Stimulated activated CD8-positive, alpha-beta memory T cell treated with anti-CD3 and anti-CD28 coated beads, Interleukin-4, amount 100 ng/mL, for 4 hours (primary cell): Measurements from ENCODE around the gene PVALEF.

Experiments
- DNase-seq, 2 donors: peaks; one replicate each; pipeline ENCODE4 v3.0.0-alpha.2; 2020; ENCODE audit warnings: low read depth in 2 of 2, low spot score in 1 of 2

The PVALEF gene

GRCh38 chr17:81165246-81166032 is at the start of gene PVALEF:
TSS of gene PVALEF (plus strand) at chr17:81165507. CDS start at chr17:81181227, 15,720 bp downstream.
- no peak for DNase-seq

GRCh38 chr17:81115749-81116464 is 49.4 kb upstream of the PVALEF start:
- no peak for DNase-seq

- DNase-seq: no peak
These were observed 48.6 kb upstream of the PVALEF start for GRCh38 chr17:81116704-81117103.

GRCh38 chr17:81117672-81118198 is 47.6 kb upstream of the PVALEF start:
- no peak for DNase-seq

- DNase-seq: no peak
These were observed 46.7 kb upstream of the PVALEF start for GRCh38 chr17:81118308-81119221.

GRCh38 chr17:81119223-81120148 is 45.8 kb upstream of the PVALEF start:
- DNase-seq: peak; percentile 53 to 65

- DNase-seq: no peak
These were observed 45.2 kb upstream of the PVALEF start for GRCh38 chr17:81120149-81120484.

GRCh38 chr17:81120695-81121621 is 44.3 kb upstream of the PVALEF start:
- no peak for DNase-seq

- DNase-seq: no peak
These were observed 43.2 kb upstream of the PVALEF start for GRCh38 chr17:81121841-81122733.

- DNase-seq: no peak
These were observed 42.0 kb upstream of the PVALEF start for GRCh38 chr17:81123052-81124048.

- no peak for DNase-seq
These were observed 40.9 kb upstream of the PVALEF start for GRCh38 chr17:81124377-81124776.

GRCh38 chr17:81125573-81126081 is 39.7 kb upstream of the PVALEF start:
- DNase-seq: no peak

- no peak for DNase-seq
These were observed 38.8 kb upstream of the PVALEF start for GRCh38 chr17:81126281-81127132.

- DNase-seq: no peak
These were observed 38.2 kb upstream of the PVALEF start for GRCh38 chr17:81127133-81127455.

GRCh38 chr17:81127526-81128177 is 37.7 kb upstream of the PVALEF start:
- no peak for DNase-seq
